Measurements from ENCODE around the gene DENND1B. TPM values are rescaled to one million over a fixed set of nuclear protein-coding genes. Genes with fewer than 3 reads are reported as not detected.
"Not testable (repeated sequence)": the region's sequence is repeated elsewhere in the genome, so short reads cannot be mapped to it uniquely, and the experiment has no call there.

DENND1B gene
- total RNA-seq, 1 experiment from 2014 or later, result 9.6 TPM

DNA sequence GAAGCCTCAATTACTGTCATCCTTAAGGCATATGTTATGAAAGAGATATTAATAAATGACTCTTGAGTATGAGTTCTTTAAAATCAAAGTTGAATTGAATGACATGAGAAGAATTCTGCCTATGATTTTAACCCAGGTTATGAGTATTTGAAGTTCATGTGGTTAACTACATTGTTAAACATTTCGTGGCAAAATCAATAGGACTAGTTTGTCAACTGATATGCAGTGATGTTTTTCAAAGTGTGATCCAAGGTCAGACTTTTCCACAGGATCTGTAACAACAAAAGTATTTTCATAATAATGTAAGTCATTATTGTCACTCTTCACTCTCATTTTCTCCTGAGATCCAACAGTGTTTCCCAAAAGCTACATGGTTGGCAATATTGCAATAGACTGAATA, 189.5 kb downstream of the DENND1B start (continued):
- TF ChIP-seq ZFX (IDR thresholded peaks at IDR 0.05) (no peak), YY1 (IDR thresholded peaks at IDR 0.05; ENCODE audit: extremely low read depth, insufficient replicate concordance, low read depth, low read length) (no peak), EZH2phosphoT487 (IDR thresholded peaks at IDR 0.05; ENCODE audit: borderline replicate concordance) (no peak), EGR1 (IDR thresholded peaks at IDR 0.05; ENCODE audit: low read depth) (no peak), ELF1 (IDR thresholded peaks at IDR 0.05; ENCODE audit: borderline replicate concordance, low read depth) (no peak), SIN3A (IDR thresholded peaks at IDR 0.05; ENCODE audit: low read depth) (no peak), RAD21 (IDR thresholded peaks at IDR 0.05; ENCODE audit: low read depth) (no peak), TCF7L2 (IDR thresholded peaks at IDR 0.05; ENCODE audit: borderline replicate concordance, extremely low read depth, insufficient read depth, insufficient read length) (no peak), FOSL1 (IDR thresholded peaks at IDR 0.05; ENCODE audit: low read depth) (no peak)
- TF ChIP-seq, protein P1, sequence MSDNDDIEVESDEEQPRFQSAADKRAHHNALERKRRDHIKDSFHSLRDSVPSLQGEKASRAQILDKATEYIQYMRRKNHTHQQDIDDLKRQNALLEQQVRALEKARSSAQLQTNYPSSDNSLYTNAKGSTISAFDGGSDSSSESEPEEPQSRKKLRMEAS (IDR thresholded peaks at IDR 0.05), result no peak

DNA sequence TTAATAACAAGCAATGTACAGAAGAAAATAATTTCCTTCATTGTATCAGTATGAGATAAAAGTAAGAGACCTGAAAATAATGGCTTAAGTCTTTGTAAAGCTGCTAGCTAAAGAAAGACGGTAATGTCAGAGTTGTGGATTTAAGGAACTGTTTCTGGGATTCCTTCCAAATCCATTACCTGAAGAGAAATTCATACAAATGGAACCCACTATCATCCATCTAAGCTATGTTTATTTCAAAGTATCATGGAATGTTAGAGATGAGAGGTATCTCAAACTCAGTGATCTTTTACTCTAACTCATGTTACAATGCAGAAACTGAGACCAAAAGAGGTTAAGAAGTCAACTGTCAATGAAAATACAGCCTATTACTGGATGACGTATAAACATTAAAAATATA, 197.7 kb downstream of the DENND1B start:
- Histone ChIP-seq H3K4me3 (replicated peaks in 1 of 2; ENCODE audit: low read depth in 1 of 2, low read length in 2 of 2) (no peak overlapping the region), H3K9me2 (ENCODE audit: insufficient read depth) (no peaks in the 10 kb centered on the region), H3K36me3 (ENCODE audit: control insufficient read depth in 1 of 2, insufficient read depth in 2 of 2, low read length in 2 of 2) (no peaks in the 10 kb centered on the region), H3K27me3 (ENCODE audit: insufficient read depth, low read length) (no peaks in the 10 kb centered on the region), H3K4me1 (ENCODE audit: control insufficient read depth in 1 of 2, insufficient read depth in 2 of 2, low read length in 2 of 2) (no peaks in the 10 kb centered on the region), H3K9ac (ENCODE audit: low read length) (no peak overlapping the region), H3K27ac (ENCODE audit: low read depth, low read length) (no peak overlapping the region), H2AFZ (ENCODE audit: low read depth, low read length, poor library complexity, severe bottlenecking) (no peak overlapping the region), H3K79me2 (ENCODE audit: insufficient read depth, low read length) (no peaks in the 10 kb centered on the region), H3K9me3 (ENCODE audit: control insufficient read depth in 1 of 2, insufficient read depth in 1 of 2, low read depth in 1 of 2, low read length in 2 of 2) (no peaks in the 10 kb centered on the region), H3K4me2 (ENCODE audit: low read length) (no peak overlapping the region), H4K20me1 (ENCODE audit: insufficient read depth) (no peaks in the 10 kb centered on the region)
- TF ChIP-seq, protein P2, sequence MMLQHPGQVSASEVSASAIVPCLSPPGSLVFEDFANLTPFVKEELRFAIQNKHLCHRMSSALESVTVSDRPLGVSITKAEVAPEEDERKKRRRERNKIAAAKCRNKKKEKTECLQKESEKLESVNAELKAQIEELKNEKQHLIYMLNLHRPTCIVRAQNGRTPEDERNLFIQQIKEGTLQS (IDR thresholded peaks at IDR 0.05), result no peak
- TF ChIP-seq, protein P3, sequence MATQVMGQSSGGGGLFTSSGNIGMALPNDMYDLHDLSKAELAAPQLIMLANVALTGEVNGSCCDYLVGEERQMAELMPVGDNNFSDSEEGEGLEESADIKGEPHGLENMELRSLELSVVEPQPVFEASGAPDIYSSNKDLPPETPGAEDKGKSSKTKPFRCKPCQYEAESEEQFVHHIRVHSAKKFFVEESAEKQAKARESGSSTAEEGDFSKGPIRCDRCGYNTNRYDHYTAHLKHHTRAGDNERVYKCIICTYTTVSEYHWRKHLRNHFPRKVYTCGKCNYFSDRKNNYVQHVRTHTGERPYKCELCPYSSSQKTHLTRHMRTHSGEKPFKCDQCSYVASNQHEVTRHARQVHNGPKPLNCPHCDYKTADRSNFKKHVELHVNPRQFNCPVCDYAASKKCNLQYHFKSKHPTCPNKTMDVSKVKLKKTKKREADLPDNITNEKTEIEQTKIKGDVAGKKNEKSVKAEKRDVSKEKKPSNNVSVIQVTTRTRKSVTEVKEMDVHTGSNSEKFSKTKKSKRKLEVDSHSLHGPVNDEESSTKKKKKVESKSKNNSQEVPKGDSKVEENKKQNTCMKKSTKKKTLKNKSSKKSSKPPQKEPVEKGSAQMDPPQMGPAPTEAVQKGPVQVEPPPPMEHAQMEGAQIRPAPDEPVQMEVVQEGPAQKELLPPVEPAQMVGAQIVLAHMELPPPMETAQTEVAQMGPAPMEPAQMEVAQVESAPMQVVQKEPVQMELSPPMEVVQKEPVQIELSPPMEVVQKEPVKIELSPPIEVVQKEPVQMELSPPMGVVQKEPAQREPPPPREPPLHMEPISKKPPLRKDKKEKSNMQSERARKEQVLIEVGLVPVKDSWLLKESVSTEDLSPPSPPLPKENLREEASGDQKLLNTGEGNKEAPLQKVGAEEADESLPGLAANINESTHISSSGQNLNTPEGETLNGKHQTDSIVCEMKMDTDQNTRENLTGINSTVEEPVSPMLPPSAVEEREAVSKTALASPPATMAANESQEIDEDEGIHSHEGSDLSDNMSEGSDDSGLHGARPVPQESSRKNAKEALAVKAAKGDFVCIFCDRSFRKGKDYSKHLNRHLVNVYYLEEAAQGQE (IDR thresholded peaks at IDR 0.05; ENCODE audit: low read depth), result no peak
- no peak for TF ChIP-seq ZNF274 (IDR thresholded peaks at IDR 0.05; ENCODE audit: low read depth, low read length)
- no peak for TF ChIP-seq RAD21 (IDR thresholded peaks at IDR 0.05; ENCODE audit: low read depth)
- no peak for TF ChIP-seq POLR2A (IDR thresholded peaks at IDR 0.05; ENCODE audit: borderline replicate concordance, extremely low read depth, insufficient read depth, insufficient read length)
- TF ChIP-seq SRF (IDR thresholded peaks at IDR 0.05; ENCODE audit: low read depth), result no peak
- no peak for TF ChIP-seq YY1 (IDR thresholded peaks at IDR 0.05; ENCODE audit: extremely low read depth, insufficient replicate concordance, low read depth, low read length)
- TF ChIP-seq, protein P1 (IDR thresholded peaks at IDR 0.05), result no peak
- TF ChIP-seq EZH2phosphoT487 (IDR thresholded peaks at IDR 0.05; ENCODE audit: borderline replicate concordance), result no peak
- TF ChIP-seq TCF7L2 (IDR thresholded peaks at IDR 0.05; ENCODE audit: borderline replicate concordance, extremely low read depth, insufficient read depth, insufficient read length), result no peak
- TF ChIP-seq ZFX (IDR thresholded peaks at IDR 0.05), result no peak
- no peak for DNase-seq (ENCODE audit: low read depth, low spot score)
- RAD21 ChIA-PET (ENCODE audit: low non-redundant PET in 1 of 2, low total read pairs in 2 of 2, uncharacterized antibody in 2 of 2, unreplicated experiment in 2 of 2), result no interaction called here
- POLR2A ChIA-PET, result no interaction called here
- no peak for ATAC-seq
- CTCF ChIA-PET, result no interaction called here
- intact Hi-C loops (cut with micrococcal nuclease), result no loop called here
- BruUV-seq (replicated peaks), result no TSS peak

DNA sequence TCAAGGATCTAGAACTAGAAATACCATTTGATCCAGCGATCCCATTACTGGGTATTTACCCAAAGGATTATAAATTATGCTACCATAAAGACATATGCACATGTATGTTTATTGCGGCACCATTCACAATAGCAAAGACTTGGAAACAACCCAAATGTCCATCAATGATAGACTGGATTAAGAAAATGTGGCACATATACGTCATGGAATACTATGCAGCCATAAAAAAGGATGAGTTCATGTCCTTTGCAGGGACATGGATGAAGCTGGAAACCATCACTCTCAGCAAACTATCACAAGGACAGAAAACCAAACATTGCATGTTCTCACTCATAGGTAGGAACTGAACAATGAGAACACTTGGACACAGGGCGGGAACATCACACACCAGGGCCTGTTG, 199.7 kb downstream of the DENND1B start:
- H3K36me3 ChIP-seq (ENCODE audit: control insufficient read depth in 1 of 2, insufficient read depth in 2 of 2, low read length in 2 of 2); H4K20me1 ChIP-seq (ENCODE audit: insufficient read depth); POLR2A ChIA-PET; RAD21 ChIA-PET (ENCODE audit: low non-redundant PET in 1 of 2, low total read pairs in 2 of 2, uncharacterized antibody in 2 of 2, unreplicated experiment in 2 of 2); H2AFZ ChIP-seq (ENCODE audit: low read depth, low read length, poor library complexity, severe bottlenecking); H3K9me2 ChIP-seq (ENCODE audit: insufficient read depth); BruUV-seq (replicated peaks); H3K27ac ChIP-seq (ENCODE audit: low read depth, low read length); H3K9me3 ChIP-seq (ENCODE audit: control insufficient read depth in 1 of 2, insufficient read depth in 1 of 2, low read depth in 1 of 2, low read length in 2 of 2); DNase-seq (ENCODE audit: low read depth, low spot score); H3K4me2 ChIP-seq (ENCODE audit: low read length); H3K27me3 ChIP-seq (ENCODE audit: insufficient read depth, low read length); H3K4me3 ChIP-seq (replicated peaks in 1 of 2; ENCODE audit: low read depth in 1 of 2, low read length in 2 of 2); H3K4me1 ChIP-seq (ENCODE audit: control insufficient read depth in 1 of 2, insufficient read depth in 2 of 2, low read length in 2 of 2); ATAC-seq; CTCF ChIA-PET; H3K9ac ChIP-seq (ENCODE audit: low read length); H3K79me2 ChIP-seq (ENCODE audit: insufficient read depth, low read length); intact Hi-C loops (cut with micrococcal nuclease): not testable (repeated sequence)

Data from HCT116 (cell line).